Measurements from ENCODE around the gene RAB3GAP2. TPM values are rescaled to one million over a fixed set of nuclear protein-coding genes. Genes with fewer than 3 reads are reported as not detected.

Gene RAB3GAP2
- total and polyA plus RNA-seq, 2 of the 13 experiments (the other 11 are each of a cell fraction or from before 2014, with no cell fraction given) = 22.6 to 25.0 TPM

DNA sequence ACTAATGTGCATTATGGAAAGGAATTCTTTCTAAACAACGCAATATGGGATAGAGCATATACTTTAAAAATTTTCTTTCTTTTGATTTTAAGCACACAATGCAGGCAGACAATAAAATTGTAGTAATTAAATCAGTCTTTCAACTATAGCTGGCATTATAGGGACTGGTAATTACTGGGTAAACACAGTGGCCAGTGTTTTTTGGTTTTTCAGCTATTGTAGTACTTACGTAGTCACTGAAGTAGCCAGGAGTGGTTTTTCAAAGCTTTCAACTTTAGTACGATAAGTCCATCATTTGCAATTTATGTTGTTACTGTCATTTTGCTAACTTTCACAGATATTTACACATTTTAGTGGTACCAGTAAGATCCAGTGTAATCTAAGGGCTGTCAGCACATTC is 50.6 kb downstream of the RAB3GAP2 start:
- H3K4me2 ChIP-seq (ENCODE audit: low read depth, low read length) = no peak overlapping the region
- H3K4me1 ChIP-seq (ENCODE audit: insufficient read depth, low read length) = peaks cover 15% of the 10 kb centered on the region
- intact Hi-C loops (cut with micrococcal nuclease; ENCODE audit: unreplicated experiment) = loop anchor here (10.0 kb wide), 1 partner anchor 553 kb away; no protein-coding TSS in a partner anchor
- FAIRE-seq (no peak), DNase-seq (ENCODE audit: low spot score) (no peak), ATAC-seq (no peak)
- ChIA-PET CTCF (ENCODE audit: low intra/inter-chr PET ratio, low total read pairs) (no interaction called here), POLR2A (no interaction called here)
- 0 out of 5 replicates have a peak, but pooled peaks cover 1 to 5% of the 10 kb centered on the region in 2 experiments for H3K36me3 ChIP-seq (replicated peaks in 1 of 2; ENCODE audit: control insufficient read depth in 1 of 2, insufficient read depth in 2 of 2, low read length in 2 of 2)
- H2AFZ ChIP-seq (ENCODE audit: low read length) = no peak overlapping the region
- no peak overlapping the region for H3K27ac ChIP-seq (ENCODE audit: extremely low read length, insufficient read depth, low read length)
- no peaks in the 10 kb centered on the region for H3K9me3 ChIP-seq (ENCODE audit: low read length)
- H4K20me1 ChIP-seq (ENCODE audit: insufficient read depth, low read length) = 0 out of 2 replicates have a peak, but pooled peaks cover 3% of the 10 kb centered on the region
- no peak overlapping the region for H3K4me3 ChIP-seq (replicated peaks in 1 of 3; ENCODE audit: insufficient read depth in 1 of 3, low read depth in 2 of 3, low read length in 3 of 3)
- peaks cover 11% of the 10 kb centered on the region for H3K79me2 ChIP-seq (ENCODE audit: insufficient read depth, low read length)
- in situ Hi-C loops (cut with HindIII; ENCODE audit: extremely low pct_ligation_motif_present, low pct_unique_long_range_greater_than_20kb) = no loop called here
- no peaks in the 10 kb centered on the region for H3K27me3 ChIP-seq (ENCODE audit: control insufficient read depth in 1 of 2, insufficient read depth in 2 of 2, low read length in 2 of 2)
- BruUV-seq (replicated peaks) = no TSS peak
- 98% methylated on average over 3 of the region's 3 CpGs for WGBS (ENCODE audit: low lambda C conversion rate)
- TF ChIP-seq, protein P1, sequence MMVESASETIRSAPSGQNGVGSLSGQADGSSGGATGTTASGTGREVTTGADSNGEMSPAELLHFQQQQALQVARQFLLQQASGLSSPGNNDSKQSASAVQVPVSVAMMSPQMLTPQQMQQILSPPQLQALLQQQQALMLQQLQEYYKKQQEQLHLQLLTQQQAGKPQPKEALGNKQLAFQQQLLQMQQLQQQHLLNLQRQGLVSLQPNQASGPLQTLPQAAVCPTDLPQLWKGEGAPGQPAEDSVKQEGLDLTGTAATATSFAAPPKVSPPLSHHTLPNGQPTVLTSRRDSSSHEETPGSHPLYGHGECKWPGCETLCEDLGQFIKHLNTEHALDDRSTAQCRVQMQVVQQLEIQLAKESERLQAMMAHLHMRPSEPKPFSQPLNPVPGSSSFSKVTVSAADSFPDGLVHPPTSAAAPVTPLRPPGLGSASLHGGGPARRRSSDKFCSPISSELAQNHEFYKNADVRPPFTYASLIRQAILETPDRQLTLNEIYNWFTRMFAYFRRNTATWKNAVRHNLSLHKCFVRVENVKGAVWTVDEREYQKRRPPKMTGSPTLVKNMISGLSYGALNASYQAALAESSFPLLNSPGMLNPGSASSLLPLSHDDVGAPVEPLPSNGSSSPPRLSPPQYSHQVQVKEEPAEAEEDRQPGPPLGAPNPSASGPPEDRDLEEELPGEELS (CRISPR knock-in tag; IDR thresholded peaks at IDR 0.05) = no peak
- no peak for TF ChIP-seq ZNF589 (CRISPR knock-in tag; conservative IDR thresholded peaks at IDR 0.05)
- no peak for TF ChIP-seq EP300 (IDR thresholded peaks at IDR 0.05; ENCODE audit: low read depth in 2 of 2, low read length in 2 of 2)
- no peak for TF ChIP-seq EP300 (CRISPR knock-in tag; IDR thresholded peaks at IDR 0.05; ENCODE audit: borderline replicate concordance)
- TF ChIP-seq, protein P2, sequence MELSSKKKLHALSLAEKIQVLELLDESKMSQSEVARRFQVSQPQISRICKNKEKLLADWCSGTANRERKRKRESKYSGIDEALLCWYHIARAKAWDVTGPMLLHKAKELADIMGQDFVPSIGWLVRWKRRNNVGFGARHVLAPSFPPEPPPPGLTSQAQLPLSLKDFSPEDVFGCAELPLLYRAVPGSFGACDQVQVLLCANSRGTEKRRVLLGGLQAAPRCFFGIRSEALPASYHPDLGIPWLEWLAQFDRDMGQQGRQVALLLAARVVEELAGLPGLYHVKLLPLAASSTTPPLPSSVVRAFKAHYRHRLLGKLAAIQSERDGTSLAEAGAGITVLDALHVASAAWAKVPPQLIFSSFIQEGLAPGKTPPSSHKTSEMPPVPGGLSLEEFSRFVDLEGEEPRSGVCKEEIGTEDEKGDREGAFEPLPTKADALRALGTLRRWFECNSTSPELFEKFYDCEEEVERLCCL (CRISPR knock-in tag; IDR thresholded peaks at IDR 0.05; ENCODE audit: borderline replicate concordance) = no peak
- no peak for TF ChIP-seq POGZ (CRISPR knock-in tag; IDR thresholded peaks at IDR 0.05)
- TF ChIP-seq, protein P3, sequence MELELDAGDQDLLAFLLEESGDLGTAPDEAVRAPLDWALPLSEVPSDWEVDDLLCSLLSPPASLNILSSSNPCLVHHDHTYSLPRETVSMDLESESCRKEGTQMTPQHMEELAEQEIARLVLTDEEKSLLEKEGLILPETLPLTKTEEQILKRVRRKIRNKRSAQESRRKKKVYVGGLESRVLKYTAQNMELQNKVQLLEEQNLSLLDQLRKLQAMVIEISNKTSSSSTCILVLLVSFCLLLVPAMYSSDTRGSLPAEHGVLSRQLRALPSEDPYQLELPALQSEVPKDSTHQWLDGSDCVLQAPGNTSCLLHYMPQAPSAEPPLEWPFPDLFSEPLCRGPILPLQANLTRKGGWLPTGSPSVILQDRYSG (CRISPR knock-in tag; IDR thresholded peaks at IDR 0.05) = no peak
- H3K9ac ChIP-seq (ENCODE audit: insufficient read depth, low read depth, low read length) = no peak overlapping the region
